ENCODE measurements around the gene ZFPM1. TPM values are rescaled to one million over a fixed set of nuclear protein-coding genes. Genes with fewer than 3 reads are reported as not detected.

ZFPM1 gene
- total and polyA plus RNA-seq, 10 donors = 2.3 to 25.3 (median 8.9) TPM

DNA sequence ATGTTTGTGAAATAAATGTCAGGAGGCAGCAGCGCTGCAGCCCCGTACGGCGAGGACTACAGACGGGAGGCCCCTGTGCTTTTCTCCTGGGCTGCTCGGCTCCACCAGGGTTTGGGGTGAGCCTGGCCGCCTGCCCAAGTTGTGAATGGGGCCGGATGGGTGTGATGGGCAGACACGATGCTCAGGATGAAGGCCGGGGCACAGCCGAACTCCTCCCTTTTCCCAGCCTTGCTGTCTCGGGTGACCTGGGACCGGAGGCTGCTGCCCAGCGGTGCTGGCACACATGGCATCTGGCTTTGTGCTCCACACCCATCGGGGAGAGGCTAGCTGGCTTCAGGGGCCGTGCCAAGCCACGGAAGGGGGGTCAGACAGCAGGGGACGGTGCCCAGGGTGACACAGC, 34.2 kb upstream of the ZFPM1 start:
- H3K36me3 ChIP-seq = no peaks in the 10 kb centered on the region
- no peak for DNase-seq
- no peaks in the 10 kb centered on the region for H3K9me3 ChIP-seq
- no peak overlapping the region for H3K4me3 ChIP-seq
- intact Hi-C loops (cut with DNase I; ENCODE audit: low total_unique reads) = no loop called here
- TF ChIP-seq, protein P1, sequence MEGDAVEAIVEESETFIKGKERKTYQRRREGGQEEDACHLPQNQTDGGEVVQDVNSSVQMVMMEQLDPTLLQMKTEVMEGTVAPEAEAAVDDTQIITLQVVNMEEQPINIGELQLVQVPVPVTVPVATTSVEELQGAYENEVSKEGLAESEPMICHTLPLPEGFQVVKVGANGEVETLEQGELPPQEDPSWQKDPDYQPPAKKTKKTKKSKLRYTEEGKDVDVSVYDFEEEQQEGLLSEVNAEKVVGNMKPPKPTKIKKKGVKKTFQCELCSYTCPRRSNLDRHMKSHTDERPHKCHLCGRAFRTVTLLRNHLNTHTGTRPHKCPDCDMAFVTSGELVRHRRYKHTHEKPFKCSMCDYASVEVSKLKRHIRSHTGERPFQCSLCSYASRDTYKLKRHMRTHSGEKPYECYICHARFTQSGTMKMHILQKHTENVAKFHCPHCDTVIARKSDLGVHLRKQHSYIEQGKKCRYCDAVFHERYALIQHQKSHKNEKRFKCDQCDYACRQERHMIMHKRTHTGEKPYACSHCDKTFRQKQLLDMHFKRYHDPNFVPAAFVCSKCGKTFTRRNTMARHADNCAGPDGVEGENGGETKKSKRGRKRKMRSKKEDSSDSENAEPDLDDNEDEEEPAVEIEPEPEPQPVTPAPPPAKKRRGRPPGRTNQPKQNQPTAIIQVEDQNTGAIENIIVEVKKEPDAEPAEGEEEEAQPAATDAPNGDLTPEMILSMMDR (IDR thresholded peaks at IDR 0.05 in 8 of 11, conservative IDR thresholded peaks at IDR 0.05 in 3 of 11) = no peak
- TF ChIP-seq POLR2A (IDR thresholded peaks at IDR 0.05) (no peak), POLR2AphosphoS5 (IDR thresholded peaks at IDR 0.05) (peak; percentile 29 to 72 (median 67))
- H3K27ac ChIP-seq = peak overlapping the region in 1 of 8 donors; percentile 21
- H3K27me3 ChIP-seq (replicated peaks in 1 of 7) = peaks cover 0 to 27% (median 0%) of the 10 kb centered on the region in 7 donors
- WGBS, 5 donors = 63 to 82% (median 74%) methylated on average over 13 to 18 of the region's 18 CpGs
- H3K4me1 ChIP-seq = peaks cover 0 to 15% (median 0%) of the 10 kb centered on the region in 6 donors

DNA sequence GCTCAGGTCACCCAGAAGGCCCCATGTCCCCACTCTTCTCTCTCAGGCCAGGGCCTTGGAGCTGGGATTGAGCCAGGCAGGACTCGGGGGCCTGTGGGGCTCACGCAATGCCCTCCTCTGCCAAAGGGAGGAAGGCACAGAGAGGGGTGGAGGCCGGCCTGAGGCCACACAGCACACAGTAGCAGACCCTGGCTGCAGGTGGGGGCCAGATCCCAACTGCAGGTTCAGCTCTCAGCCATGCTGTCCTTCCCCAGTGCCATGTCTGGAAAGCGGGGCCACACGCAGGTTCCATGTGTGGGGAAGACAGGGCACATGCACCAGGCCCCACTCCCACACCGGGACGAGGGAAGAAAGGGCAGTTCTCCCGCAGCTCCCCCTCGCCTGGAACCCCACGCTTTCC, 33.3 kb upstream of the ZFPM1 start:
- no peak overlapping the region for H3K4me3 ChIP-seq
- no peaks in the 10 kb centered on the region for H3K36me3 ChIP-seq
- no peaks in the 10 kb centered on the region for H3K9me3 ChIP-seq
- TF ChIP-seq POLR2AphosphoS5 (IDR thresholded peaks at IDR 0.05) (no peak), POLR2A (IDR thresholded peaks at IDR 0.05) (no peak)
- TF ChIP-seq, protein P1 (IDR thresholded peaks at IDR 0.05 in 8 of 11, conservative IDR thresholded peaks at IDR 0.05 in 3 of 11) = no peak
- peaks cover 0 to 27% (median 0%) of the 10 kb centered on the region in 7 donors for H3K27me3 ChIP-seq (replicated peaks in 1 of 7)
- no peak overlapping the region for H3K27ac ChIP-seq
- DNase-seq = no peak
- H3K4me1 ChIP-seq = peaks cover 0 to 15% (median 0%) of the 10 kb centered on the region in 6 donors
- intact Hi-C loops (cut with DNase I; ENCODE audit: low total_unique reads) = no loop called here
- WGBS, 5 donors = 82 to 94% (median 90%) methylated on average over 8 to 10 of the region's 10 CpGs

DNA sequence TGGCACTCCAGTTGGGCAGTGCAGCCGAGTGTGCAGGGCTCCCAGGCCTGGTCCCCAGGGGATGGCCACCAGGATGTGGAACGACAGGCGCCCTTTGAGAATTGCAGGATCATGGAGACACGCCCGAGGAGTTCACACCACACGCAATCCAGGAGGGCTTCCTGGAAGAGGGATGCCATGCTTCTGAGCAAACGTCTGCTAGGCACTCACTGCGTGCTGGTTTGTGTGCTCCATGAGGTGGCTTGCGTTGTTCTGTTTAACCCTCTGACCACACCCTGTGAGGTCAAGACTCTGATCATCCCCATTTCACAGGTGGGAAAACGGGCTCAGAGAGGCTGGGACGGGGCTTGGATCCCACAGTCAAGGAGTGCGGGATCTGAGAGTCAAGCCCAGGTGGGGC, 32.6 kb upstream of the ZFPM1 start:
- peaks cover 0 to 13% (median 0%) of the 10 kb centered on the region in 6 donors for H3K4me1 ChIP-seq
- no peaks in the 10 kb centered on the region for H3K9me3 ChIP-seq
- no peak for DNase-seq
- no peak overlapping the region for H3K4me3 ChIP-seq
- no peaks in the 10 kb centered on the region for H3K36me3 ChIP-seq
- intact Hi-C loops (cut with DNase I; ENCODE audit: low total_unique reads) = no loop called here
- 78 to 94% (median 85%) methylated on average over 12 of the region's 12 CpGs for WGBS, 5 donors
- TF ChIP-seq POLR2AphosphoS5 (IDR thresholded peaks at IDR 0.05) (no peak), POLR2A (IDR thresholded peaks at IDR 0.05) (no peak)
- TF ChIP-seq, protein P1 (IDR thresholded peaks at IDR 0.05 in 8 of 11, conservative IDR thresholded peaks at IDR 0.05 in 3 of 11) = no peak
- H3K27ac ChIP-seq = no peak overlapping the region
- peaks cover 0 to 27% (median 0%) of the 10 kb centered on the region in 7 donors for H3K27me3 ChIP-seq (replicated peaks in 1 of 7)

DNA sequence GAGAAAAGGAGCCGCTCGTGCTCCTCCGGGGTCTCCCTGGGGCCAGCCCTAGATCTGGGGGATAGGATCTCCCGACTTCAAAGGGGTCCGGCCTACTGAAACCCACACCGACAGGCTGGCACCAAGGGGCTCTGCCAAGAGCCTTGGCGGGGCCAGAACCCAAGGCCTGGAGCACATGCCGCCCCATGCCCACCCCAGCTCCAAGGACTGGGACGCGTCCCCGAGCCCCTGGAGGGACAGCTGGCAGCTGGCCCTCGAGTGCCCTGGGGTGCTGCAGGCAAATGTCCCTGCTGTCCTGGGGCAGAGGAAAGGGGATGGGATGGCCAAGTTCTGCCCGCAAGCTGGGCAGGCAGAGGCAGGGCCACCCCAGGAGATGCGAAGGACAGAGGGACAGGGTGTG, 31.8 kb upstream of the ZFPM1 start:
- Histone ChIP-seq H3K27ac (no peak overlapping the region), H3K4me1 (peaks cover 0 to 10% (median 0%) of the 10 kb centered on the region in 6 donors), H3K4me3 (no peak overlapping the region), H3K9me3 (no peaks in the 10 kb centered on the region), H3K36me3 (no peaks in the 10 kb centered on the region), H3K27me3 (replicated peaks in 1 of 7) (peaks cover 0 to 27% (median 0%) of the 10 kb centered on the region in 7 donors)
- 82 to 89% (median 83%) methylated on average over 10 to 14 of the region's 14 CpGs for WGBS, 5 donors
- intact Hi-C loops (cut with DNase I; ENCODE audit: low total_unique reads) = no loop called here
- no peak for DNase-seq
- TF ChIP-seq, protein P1 (IDR thresholded peaks at IDR 0.05 in 8 of 11, conservative IDR thresholded peaks at IDR 0.05 in 3 of 11) = no peak
- no peak for TF ChIP-seq POLR2A (IDR thresholded peaks at IDR 0.05)
- no peak for TF ChIP-seq POLR2AphosphoS5 (IDR thresholded peaks at IDR 0.05)
